Omental fat pad (tissue), 4 donors: ENCODE measurements around the gene DCLK1. TPM values are rescaled to one million over a fixed set of nuclear protein-coding genes. Genes with fewer than 3 reads are reported as not detected.

Experiments used
- ATAC-seq: fragments of 150-250 bp; one replicate; pipeline ENCODE4 v1.9.1; 2016; ENCODE audit warnings: mild to moderate bottlenecking, moderate library complexity; ENCODE audit not compliant: low FRiP score
- DNase-seq: peaks from one replicate; pipeline ENCODE4 v3.0.0-alpha.2; 2019; ENCODE audit warnings: low spot score
- CTCF ChIP-seq, 3 donors: fragments of 450-650 bp; IDR thresholded peaks; one replicate each; pipeline ENCODE4 v1.5.1; 2016 to 2017; ENCODE audit warnings: antibody characterized with exemption in 3 of 3, mild to moderate bottlenecking in 3 of 3, moderate library complexity in 2 of 3
- total RNA-seq, 4 donors: library from RNA; depleted of rRNA; stranded (reverse); fragments of >200 nt; gene quantifications; one replicate each; pipeline ENCODE4 v1.1.0, GENCODE V29; 2016

DCLK1 gene
- total RNA-seq, 4 donors from 2014 or later = 13.9 to 206 (median 30.5) TPM

DNA sequence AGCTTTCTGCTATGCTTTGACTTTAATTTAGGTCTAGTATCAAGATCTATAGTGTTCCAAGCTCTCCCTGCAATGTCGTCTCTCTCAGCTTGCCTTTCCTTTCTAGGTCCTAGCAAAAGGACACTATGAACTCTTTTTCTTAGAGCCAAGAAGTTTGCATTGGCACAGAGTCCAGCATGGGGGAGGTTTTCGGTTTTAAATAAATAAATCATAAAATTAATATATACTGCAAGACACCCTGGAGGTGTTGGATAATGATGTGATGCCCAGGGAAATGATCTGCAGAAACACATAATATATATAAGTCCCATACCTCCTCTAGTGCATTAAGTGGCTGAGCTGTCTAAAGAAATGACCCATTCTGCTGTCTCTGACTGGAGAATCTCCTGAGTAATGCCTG, 338.3 kb downstream of the DCLK1 start:
- ATAC-seq (no peak), DNase-seq (no peak)
- no peak for TF ChIP-seq CTCF (IDR thresholded peaks at IDR 0.05)

DNA sequence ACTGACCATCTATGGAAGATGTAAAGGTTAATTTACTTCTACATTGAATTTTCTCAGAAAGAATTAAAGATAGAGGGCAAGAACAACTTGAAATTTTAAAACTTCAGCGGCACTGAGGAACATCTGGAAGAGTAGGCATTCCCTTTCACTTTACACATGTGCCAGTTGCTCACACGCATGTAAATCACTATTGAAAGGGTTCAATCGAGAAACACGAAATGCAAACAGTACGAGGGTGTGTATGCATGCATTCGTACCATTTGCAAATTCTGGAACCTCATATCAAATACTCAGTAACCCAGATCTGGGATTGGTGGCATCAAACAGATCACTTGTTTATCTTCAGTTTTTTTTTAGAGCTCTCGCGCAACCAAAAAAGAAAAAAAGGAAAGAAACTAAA, 339.2 kb downstream of the DCLK1 start:
- TF ChIP-seq CTCF (IDR thresholded peaks at IDR 0.05) = no peak
- ATAC-seq (no peak), DNase-seq (no peak)

GRCh38 chr13:35791184-35791851, 339.9 kb downstream of the DCLK1 start:
- no peak for ATAC-seq
- no peak for DNase-seq
- TF ChIP-seq CTCF (IDR thresholded peaks at IDR 0.05) = no peak

GRCh38 chr13:35789335-35790165, 341.6 kb downstream of the DCLK1 start:
- ATAC-seq (no peak), DNase-seq (no peak)

DNA sequence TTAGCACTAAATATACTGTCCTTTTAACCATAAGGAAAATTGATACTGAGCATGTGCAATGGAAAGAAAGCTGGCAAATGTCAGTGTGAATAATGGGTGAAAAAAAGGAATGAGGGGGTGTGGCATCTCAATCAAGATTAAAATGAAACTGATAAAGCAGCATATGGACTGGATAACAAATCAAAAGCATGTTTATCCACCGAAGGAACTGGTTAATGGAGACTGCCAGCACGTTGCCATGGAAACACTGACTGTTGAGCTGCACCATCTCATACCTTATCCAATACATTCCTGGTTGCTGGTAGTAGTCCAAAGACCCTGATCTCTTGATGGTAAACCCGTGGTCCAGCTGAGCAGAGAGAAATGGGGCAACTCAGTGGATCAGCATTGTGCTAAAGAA, 343.2 kb downstream of the DCLK1 start:
- TF ChIP-seq CTCF (IDR thresholded peaks at IDR 0.05) = no peak
- no peak for DNase-seq
- ATAC-seq = no peak

More at GRCh38 chr13:35789335-35790165, 341.6 kb downstream of the DCLK1 start:
- TF ChIP-seq CTCF (IDR thresholded peaks at IDR 0.05) = no peak

- DNase-seq (no peak), ATAC-seq (no peak)
- TF ChIP-seq CTCF (IDR thresholded peaks at IDR 0.05) = no peak
These were observed 345.4 kb downstream of the DCLK1 start for GRCh38 chr13:35785576-35786303.
